Activated CD4-positive, alpha-beta memory T cell treated with anti-CD3 and anti-CD28 coated beads for 36 hours (primary cell): ENCODE data around the gene TMEM109. TPM values are rescaled to one million over a fixed set of nuclear protein-coding genes. Genes with fewer than 3 reads are reported as not detected.

Source experiments
- CTCF ChIA-PET: fragments of 350-600 bp; sonication (Branson Sonifier 250); formaldehyde crosslinking; loops from one replicate; lab custom pipeline; 2021; ENCODE audit warnings: antibody characterized with exemption, inconsistent platforms; lab: Charles Lee
- POLR2A ChIA-PET: fragments of 350-600 bp; sonication (Branson Sonifier 250); formaldehyde crosslinking; loops from one replicate; lab custom pipeline; 2021; ENCODE audit warnings: antibody characterized with exemption; lab: Charles Lee
- DNase-seq: peaks from one replicate; pipeline ENCODE4 v3.0.0-alpha.2; 2020
- H3K27ac Mint-ChIP-seq: one replicate; pipeline ENCODE4 v1.8.0; 2021; ENCODE audit warnings: mixed read lengths
- H3K27me3 Mint-ChIP-seq: one replicate; pipeline ENCODE4 v1.8.0; 2021; ENCODE audit warnings: mixed read lengths
- H3K36me3 Mint-ChIP-seq: one replicate; pipeline ENCODE4 v1.8.0; 2021; ENCODE audit warnings: mixed read lengths
- H3K4me1 Mint-ChIP-seq: one replicate; pipeline ENCODE4 v1.8.0; 2021; ENCODE audit warnings: low read depth, mixed read lengths
- H3K4me3 Mint-ChIP-seq: one replicate; pipeline ENCODE4 v1.8.0; 2021; ENCODE audit warnings: mild to moderate bottlenecking, mixed read lengths
- H3K9me3 Mint-ChIP-seq: one replicate; pipeline ENCODE4 v1.8.0; 2021; ENCODE audit warnings: mixed read lengths
- intact Hi-C: fragments of 100-400 bp; cut with micrococcal nuclease; formaldehyde crosslinking; loops from one replicate; pipeline ENCODE4 v1.15.1; 2023
- total RNA-seq, 2 experiments: library from RNA; stranded (reverse); gene quantifications; one replicate each; pipeline ENCODE4 v1.2.3, GENCODE V29; 2021

The TMEM109 gene
- total RNA-seq = 100 to 1,000 TPM; 101 to 106 TPM

DNA sequence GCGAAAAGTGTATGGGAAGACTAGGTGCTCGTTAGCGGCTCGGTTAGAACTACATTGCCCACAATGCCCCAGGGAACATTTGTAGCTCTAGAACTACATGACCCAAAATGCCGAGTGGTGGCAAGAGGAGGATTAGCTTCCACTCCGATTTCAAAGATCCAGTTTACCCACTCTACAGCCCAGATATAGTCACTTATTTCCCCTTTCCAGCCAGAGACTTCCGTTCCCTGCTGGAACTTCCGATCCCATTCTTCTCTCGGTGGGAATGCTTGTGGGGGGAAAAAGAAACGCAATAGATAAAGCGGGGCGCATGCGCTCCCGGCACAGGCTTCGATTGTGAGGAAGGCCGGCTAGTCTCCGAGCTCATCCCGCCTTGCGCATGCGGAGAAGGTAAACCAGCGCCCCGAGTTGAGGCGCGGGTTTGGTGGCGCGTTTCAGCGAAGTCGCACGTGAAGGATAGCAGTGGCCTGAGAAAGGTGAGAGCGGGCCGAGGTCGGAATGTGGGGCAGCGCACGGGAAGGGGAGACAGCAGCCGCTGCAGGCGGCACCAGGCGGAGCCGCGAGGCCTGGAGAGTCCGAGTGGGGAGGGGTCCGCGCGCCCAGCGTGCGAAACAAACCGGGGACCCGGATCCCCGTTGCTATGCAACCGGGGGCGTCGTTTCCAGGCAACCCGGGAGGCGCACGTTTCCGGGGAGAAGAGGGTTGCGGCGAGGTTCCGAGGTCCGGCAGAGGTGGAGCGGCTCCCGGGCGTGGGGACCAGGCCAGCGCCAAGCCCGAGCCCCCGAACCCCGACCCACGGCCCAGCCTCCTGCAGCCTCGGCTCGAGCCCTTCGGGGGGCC is at the start of gene TMEM109:
TMEM109 (plus strand) TSS at position 366 of the 840 bp plus-strand sequence. CDS start 5,536 bp downstream, outside the sequence.
- peak; percentile 92 for DNase-seq
- Mint-ChIP-seq H3K9me3 (no peaks in the 10 kb centered on the region), H3K36me3 (peaks cover 15% of the 10 kb centered on the region), H3K4me3 (peak within 1 kb of the TSS; percentile 92), H3K27me3 (no peaks in the 10 kb centered on the region), H3K27ac (peak within 1 kb of the TSS; percentile 91), H3K4me1 (peaks cover 56% of the 10 kb centered on the region)
- ChIA-PET CTCF (interaction anchor here (0.9 to 7.4 kb wide), 8 partner anchors 12 to 151 kb away, joined by 3 to 86 read pairs (median 4); partner anchors contain the start of gene PRPF19), POLR2A (interaction anchor here (0.9 to 4.1 kb wide), 5 partner anchors 9 to 204 kb away, joined by 3 to 26 read pairs (median 4); partner anchors contain the start of genes CD5 and PRPF19)
- intact Hi-C loops = loop anchor here (1.0 to 10.0 kb wide), 5 partner anchors 8 to 421 kb away; partner anchors contain the start of genes DDB1, PRPF19 and TKFC

DNA sequence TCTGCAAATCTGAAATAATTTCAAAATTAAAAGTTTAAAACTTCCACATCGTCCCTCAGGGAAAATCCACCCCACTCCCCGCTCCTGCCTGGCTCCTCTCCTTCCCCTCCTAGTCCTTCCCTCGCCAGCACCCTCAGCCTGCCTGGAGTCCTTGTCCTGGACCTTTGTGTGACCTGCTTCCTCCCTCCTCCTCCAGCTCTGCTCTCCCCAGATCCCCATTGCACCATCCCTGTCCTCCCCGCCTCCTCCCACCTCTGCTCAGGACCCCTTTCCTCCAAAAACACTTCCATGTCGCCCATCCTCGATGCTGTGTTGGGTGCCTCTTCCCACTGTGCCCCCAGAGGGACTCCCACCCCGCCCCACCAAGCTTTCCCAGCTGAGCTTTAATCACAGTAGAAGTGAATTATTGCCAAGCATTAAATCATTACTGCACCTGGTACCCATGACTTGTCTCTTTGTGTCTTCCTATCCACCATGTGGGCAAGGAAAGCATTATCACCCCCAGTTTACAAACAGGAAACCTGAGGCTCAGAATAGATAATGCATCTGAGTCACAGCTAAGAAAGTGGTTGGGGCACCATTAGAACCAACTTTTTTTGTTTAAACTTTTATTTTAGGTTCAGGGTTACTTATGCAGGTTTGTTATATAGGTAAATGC is 49.0 kb upstream of the TMEM109 start:
- no peaks in the 10 kb centered on the region for H3K36me3 Mint-ChIP-seq
- no peaks in the 10 kb centered on the region for H3K9me3 Mint-ChIP-seq
- no peak overlapping the region for H3K4me3 Mint-ChIP-seq
- intact Hi-C loops = no loop called here
- H3K27me3 Mint-ChIP-seq = no peaks in the 10 kb centered on the region
- POLR2A ChIA-PET = no interaction called here
- H3K4me1 Mint-ChIP-seq = no peaks in the 10 kb centered on the region
- CTCF ChIA-PET = interaction anchor here (1.2 kb wide), 1 partner anchor 33 kb away, joined by 3 read pairs; no protein-coding TSS in a partner anchor
- DNase-seq = no peak
- H3K27ac Mint-ChIP-seq = no peak overlapping the region

DNA sequence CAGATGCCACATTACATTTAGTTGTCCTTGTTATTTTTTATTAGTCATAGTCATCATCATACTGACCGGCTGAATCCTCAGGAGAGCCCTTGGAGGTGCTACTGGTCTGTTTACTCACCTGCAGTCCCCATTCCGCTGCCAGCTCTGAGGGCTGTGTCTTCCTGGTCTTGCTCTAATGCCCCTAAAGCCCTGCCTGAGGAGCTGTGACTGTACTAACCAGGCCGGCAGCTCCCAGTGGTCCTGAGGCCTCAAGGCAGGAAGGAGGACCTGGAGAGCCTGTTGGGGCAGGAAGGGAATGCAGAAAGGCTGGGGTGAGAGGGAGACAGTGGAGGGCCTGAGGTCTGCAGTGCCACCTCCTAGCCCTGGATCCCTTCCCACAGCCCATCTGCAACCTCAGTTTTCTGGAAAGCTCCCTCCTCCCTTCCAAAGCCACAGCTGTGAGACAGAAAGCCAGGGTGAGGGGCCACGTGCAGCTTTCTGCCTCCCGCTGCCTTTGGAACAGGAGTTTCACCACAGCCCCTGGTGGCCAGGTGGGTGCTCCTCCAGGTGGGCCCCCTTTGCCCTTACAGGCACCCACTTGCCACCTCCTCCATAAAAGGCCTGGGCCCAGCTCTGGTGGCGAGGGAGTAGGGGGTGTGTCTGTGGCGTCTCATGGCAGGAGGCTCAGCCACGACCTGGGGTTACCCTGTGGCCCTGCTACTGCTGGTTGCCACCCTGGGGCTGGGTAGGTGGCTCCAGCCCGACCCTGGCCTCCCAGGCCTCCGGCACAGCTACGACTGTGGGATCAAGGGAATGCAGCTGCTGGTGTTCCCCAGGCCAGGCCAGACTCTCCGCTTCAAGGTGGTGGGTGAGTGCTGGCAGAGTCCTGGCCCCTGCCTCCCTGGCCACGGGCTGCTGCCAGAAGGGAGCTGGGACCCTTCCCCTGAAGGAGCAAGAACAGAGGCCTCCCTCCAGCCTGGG is 46.8 kb upstream of the TMEM109 start, which contains the start of gene ZP1:
ZP1 (plus strand) TSS at position 632 of the 960 bp plus-strand sequence; CDS start at position 652, 20 bp downstream.
- Mint-ChIP-seq H3K4me1 (no peaks in the 10 kb centered on the region), H3K27ac (no peak within 1 kb of the TSS)

DNA sequence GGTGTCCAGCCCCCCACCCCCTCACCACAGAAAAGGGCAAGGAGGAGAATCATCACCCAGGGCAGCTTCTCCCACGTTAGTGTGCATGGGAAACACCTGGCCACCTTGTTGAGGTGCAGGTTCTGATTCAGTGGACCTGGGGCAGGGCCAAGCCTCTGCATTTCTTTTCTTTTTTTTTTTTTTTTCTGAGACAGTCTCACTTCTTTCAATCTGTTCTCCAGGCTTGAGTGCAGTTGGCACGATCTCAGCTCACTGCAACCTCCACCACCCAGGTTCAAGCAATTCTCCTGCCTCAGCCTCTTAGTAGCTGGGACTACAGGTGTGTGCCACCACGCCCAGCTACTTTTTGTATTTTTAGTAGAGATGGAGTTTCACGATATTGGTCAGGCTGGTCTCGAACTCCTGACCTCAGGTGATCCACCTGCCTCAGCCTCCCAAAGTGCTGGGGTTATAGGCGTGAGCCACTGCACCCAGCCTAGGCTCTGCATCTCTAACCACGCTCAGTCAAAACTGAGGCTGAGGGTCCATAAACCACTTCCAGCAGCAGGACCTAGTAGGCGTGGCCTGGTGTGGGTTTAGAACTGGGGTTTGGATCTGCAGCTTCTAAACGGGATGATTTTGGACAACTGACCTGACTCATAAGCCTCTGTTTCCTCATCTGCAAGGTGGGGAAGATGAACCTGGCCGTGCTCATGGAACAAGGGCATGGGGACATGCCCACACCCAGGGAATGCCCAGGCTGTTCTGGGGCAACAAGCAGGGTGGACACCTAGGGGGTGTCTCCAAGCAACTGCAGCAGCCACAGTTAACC is 45.9 kb upstream of the TMEM109 start:
- CTCF ChIA-PET = interaction anchor here (0.8 to 2.1 kb wide), 2 partner anchors 19 to 37 kb away, joined by 3 to 8 read pairs; no protein-coding TSS in a partner anchor

More for the DNA sequence above, 46.8 kb upstream of the TMEM109 start, which contains the start of gene ZP1:
- no peaks in the 10 kb centered on the region for H3K27me3 Mint-ChIP-seq
- CTCF ChIA-PET = interaction anchor here (0.7 to 2.1 kb wide), 2 partner anchors 37 to 70 kb away, joined by 3 to 8 read pairs; no protein-coding TSS in a partner anchor
- intact Hi-C loops = no loop called here
- H3K36me3 Mint-ChIP-seq = no peaks in the 10 kb centered on the region
- H3K9me3 Mint-ChIP-seq = no peaks in the 10 kb centered on the region
- H3K4me3 Mint-ChIP-seq = no peak within 1 kb of the TSS
- POLR2A ChIA-PET = no interaction called here
- no peak for DNase-seq

DNA sequence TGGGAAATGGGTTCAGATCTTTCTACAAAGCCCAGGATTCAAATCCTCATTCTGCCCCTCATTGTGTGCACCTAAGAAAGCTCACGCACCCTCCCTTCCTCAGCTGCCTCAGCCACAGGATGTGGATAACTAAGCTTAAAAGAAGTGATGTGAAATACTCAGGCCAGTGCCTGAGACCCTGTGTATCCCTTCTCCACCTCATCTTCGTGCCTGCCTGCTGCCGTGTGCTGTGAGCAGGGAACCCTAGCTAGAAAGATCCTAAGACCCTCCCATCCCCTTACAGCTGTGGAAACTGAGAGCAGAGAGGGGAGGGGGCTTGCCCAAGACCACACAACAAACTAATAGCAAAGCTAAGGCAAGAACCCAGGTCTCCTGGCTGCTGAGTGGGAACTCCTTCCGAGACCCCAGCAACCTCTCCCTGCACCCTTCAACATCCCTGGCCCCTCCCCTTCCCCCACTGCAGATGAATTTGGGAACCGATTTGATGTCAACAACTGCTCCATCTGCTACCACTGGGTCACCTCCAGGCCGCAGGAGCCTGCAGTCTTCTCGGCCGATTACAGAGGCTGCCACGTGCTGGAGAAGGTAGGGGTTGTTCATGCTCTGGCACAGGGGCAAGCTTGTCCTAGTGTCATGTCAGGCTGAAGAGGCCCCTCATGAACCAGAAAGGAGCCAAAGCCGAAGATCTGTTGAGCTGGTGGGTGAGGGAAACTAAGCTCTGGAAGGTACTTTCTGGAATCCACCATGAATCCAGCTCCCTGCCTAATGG is 45.1 kb upstream of the TMEM109 start:
- peaks cover 5% of the 10 kb centered on the region for H3K4me1 Mint-ChIP-seq
- DNase-seq = no peak
- intact Hi-C loops = no loop called here
- no peak overlapping the region for H3K4me3 Mint-ChIP-seq
- no peaks in the 10 kb centered on the region for H3K27me3 Mint-ChIP-seq
- ChIA-PET POLR2A (no interaction called here), CTCF (interaction anchor here (0.8 to 2.1 kb wide), 3 partner anchors 19 to 38 kb away, joined by 3 to 8 read pairs (median 3); no protein-coding TSS in a partner anchor)
- H3K36me3 Mint-ChIP-seq = no peaks in the 10 kb centered on the region
- H3K9me3 Mint-ChIP-seq = no peaks in the 10 kb centered on the region
- no peak overlapping the region for H3K27ac Mint-ChIP-seq

More for the DNA sequence above, 45.9 kb upstream of the TMEM109 start:
- Mint-ChIP-seq H3K36me3 (no peaks in the 10 kb centered on the region), H3K9me3 (no peaks in the 10 kb centered on the region), H3K4me1 (peaks cover 3% of the 10 kb centered on the region), H3K27me3 (no peaks in the 10 kb centered on the region), H3K4me3 (no peak overlapping the region), H3K27ac (no peak overlapping the region)
- no peak for DNase-seq
- intact Hi-C loops = no loop called here
- POLR2A ChIA-PET = no interaction called here

GRCh38 chr11:60869451-60869825 is 44.5 kb upstream of the TMEM109 start:
- H3K36me3 Mint-ChIP-seq = no peaks in the 10 kb centered on the region
- peaks cover 5% of the 10 kb centered on the region for H3K4me1 Mint-ChIP-seq
- ChIA-PET CTCF (interaction anchor here (1.2 to 2.1 kb wide), 2 partner anchors 18 to 39 kb away, joined by 3 to 8 read pairs; no protein-coding TSS in a partner anchor), POLR2A (no interaction called here)
- no peak overlapping the region for H3K27ac Mint-ChIP-seq
- H3K27me3 Mint-ChIP-seq = no peaks in the 10 kb centered on the region
- H3K9me3 Mint-ChIP-seq = no peaks in the 10 kb centered on the region
- intact Hi-C loops = no loop called here
- no peak overlapping the region for H3K4me3 Mint-ChIP-seq
- no peak for DNase-seq

DNA sequence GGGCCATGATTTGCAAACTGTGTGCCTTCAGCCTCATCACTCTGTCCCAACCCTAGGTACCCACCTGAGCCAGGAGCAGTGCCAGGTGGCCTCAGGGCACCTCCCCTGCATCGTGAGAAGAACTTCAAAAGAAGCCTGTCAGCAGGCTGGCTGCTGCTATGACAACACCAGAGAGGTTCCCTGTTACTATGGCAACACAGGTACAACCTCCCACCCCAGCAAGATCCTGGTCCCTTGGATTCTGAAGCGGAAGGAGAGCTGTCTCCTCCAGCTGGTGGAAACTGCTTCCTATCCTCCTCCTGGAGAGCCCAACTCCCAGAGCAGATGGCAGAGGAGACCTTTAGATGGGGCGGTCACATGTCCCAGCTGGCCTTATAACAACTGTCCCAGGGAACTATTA is 43.7 kb upstream of the TMEM109 start:
- Mint-ChIP-seq H3K27ac (no peak overlapping the region), H3K36me3 (no peaks in the 10 kb centered on the region), H3K4me3 (no peak overlapping the region), H3K4me1 (peaks cover 5% of the 10 kb centered on the region), H3K9me3 (no peaks in the 10 kb centered on the region), H3K27me3 (no peaks in the 10 kb centered on the region)
- POLR2A ChIA-PET = no interaction called here
- CTCF ChIA-PET = no interaction called here
- DNase-seq = no peak
- intact Hi-C loops = no loop called here

DNA sequence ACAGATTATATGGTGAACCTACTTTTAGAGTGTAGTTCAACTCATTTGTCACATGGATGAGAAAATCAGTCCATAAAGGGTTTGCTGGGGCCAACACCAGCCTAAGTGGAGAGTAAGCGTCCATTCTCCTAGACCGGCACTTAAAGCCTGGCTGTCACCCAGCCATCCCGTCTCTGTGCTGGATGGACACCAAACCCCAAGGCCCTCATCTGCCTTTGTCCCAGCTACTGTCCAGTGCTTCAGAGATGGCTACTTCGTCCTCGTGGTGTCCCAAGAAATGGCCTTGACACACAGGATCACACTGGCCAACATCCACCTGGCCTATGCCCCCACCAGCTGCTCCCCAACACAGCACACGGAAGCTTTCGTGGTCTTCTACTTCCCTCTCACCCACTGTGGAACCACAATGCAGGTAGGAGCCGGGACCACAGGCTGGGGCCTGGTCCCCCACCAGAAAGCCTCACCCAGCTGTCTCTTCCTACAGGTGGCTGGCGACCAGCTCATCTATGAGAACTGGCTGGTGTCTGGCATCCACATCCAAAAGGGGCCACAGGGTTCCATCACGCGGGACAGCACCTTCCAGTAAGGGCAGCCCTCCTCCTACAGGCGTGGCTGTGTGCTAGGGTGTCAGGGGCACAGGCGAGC is 43.1 kb upstream of the TMEM109 start:
- H3K9me3 Mint-ChIP-seq = no peaks in the 10 kb centered on the region
- H3K27ac Mint-ChIP-seq = no peak overlapping the region
- intact Hi-C loops = no loop called here
- no peak for DNase-seq
- H3K36me3 Mint-ChIP-seq = no peaks in the 10 kb centered on the region
- ChIA-PET CTCF (interaction anchor here (0.8 to 1.2 kb wide), 2 partner anchors 33 to 40 kb away, joined by 3 to 4 read pairs; no protein-coding TSS in a partner anchor), POLR2A (no interaction called here)
- no peaks in the 10 kb centered on the region for H3K27me3 Mint-ChIP-seq
- H3K4me1 Mint-ChIP-seq = peaks cover 5% of the 10 kb centered on the region
- no peak overlapping the region for H3K4me3 Mint-ChIP-seq

DNA sequence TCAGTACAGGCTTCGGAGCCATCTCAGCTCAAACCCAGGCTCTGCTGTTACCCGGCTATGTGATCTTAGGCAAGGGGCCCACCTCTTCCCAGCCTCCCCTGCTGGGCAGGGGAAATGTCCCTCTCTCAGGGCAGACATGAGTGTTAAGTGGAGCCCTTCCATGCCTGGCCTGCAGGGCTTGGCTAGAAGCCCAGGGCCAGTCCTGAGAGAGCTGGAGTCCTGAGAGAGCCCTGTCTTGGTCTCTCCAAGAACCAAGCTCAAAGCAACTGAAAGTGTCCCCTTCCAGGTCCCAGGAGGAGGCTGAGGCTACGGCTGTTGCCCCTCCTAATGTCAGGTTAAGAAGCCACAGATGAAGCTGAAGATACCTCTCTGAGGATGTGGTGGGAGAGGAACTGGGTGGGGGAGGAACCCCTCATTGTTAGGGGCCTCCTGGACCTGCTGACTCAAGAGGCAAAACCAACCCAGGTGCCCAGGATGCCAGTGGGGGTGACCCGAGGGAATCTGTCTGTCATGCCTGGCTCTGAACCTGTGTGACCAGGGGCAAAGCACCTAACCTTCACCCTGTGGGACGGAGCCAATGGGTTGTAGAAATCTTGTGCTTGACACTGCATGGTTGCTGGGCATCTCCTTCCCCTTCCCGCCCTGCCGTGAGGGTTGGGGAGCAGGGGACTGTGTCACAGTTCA is 42.4 kb upstream of the TMEM109 start:
- DNase-seq = no peak
- POLR2A ChIA-PET = interaction anchor here (1.2 kb wide), 1 partner anchor 16 kb away, joined by 5 read pairs; no protein-coding TSS in a partner anchor
- H3K9me3 Mint-ChIP-seq = no peaks in the 10 kb centered on the region

More for the DNA sequence above, 42.4 kb upstream of the TMEM109 start:
- intact Hi-C loops = no loop called here
- no peaks in the 10 kb centered on the region for H3K36me3 Mint-ChIP-seq
- no peaks in the 10 kb centered on the region for H3K27me3 Mint-ChIP-seq
- no peak overlapping the region for H3K4me3 Mint-ChIP-seq
- H3K4me1 Mint-ChIP-seq = peaks cover 5% of the 10 kb centered on the region
- no peak overlapping the region for H3K27ac Mint-ChIP-seq
- CTCF ChIA-PET = interaction anchor here (0.8 to 1.2 kb wide), 2 partner anchors 34 to 41 kb away, joined by 3 to 4 read pairs; no protein-coding TSS in a partner anchor
